NCI-H1436 (cell line): ENCODE data around the gene KRTAP4-16.
"Not testable (repeated sequence)": the region's sequence is repeated elsewhere in the genome, so short reads cannot be mapped to it uniquely, and the experiment has no call there.

Experiments used
- DNase-seq: peaks from one replicate; lab custom pipeline; 2025; lab: John Stamatoyannopoulos, UW

Gene KRTAP4-16

DNA sequence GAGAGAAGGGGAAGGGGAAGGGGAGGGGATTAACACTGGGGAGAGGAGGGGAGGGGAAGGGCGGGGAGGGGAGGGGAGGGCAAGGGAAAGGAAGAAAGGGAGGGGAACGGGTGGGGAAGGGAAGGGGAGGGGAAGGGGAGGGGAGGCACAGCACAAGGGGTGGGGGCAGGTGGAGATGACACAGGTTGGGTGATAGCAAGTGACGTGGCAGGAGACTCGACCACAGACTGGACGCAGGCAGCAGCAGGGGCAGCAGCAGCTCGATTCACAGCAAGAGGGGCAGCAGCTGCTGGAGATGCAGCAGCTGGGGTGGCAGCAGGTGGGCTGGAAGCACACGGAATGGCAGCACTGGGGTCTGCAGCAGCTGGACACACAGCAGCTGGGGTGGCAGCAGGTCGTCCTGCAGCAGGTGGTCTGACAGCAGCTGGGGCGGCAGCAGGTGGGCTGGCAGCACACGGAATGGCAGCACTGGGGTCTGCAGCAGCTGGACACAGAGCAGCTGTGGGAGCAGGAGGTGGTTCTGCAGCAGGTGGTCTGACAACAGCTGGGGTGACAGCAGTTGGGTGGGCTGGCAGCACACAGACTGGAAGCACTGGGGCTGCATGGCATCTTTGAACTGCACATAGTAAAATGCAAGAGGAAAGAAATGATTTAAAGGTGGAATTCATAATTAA is at the start of gene KRTAP4-16:
Gene KRTAP4-16, minus strand, starts transcription at position 624 of the 674 bp plus-strand sequence. Its CDS starts 0 bp downstream, at position 624.
- DNase-seq, result no peak

DNA sequence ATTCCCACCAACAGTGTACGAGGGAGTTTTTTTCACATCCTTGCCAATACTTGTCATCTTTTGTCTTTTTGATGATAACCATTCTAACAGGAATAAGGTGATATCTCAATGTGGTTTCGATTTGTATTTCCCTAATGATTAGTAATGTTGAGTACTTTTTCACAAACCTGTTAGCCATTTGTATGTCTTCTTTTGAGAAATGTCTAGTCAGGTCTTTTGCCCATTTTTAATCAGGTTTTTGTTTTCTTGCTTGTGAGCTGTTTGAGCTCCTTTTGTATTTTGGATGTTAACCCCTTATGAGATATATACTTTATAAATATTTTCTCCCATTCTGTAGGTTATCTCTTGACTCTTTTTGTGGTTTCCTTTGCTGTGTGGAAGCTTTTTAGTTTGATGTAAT is 49.5 kb upstream of the KRTAP4-16 start:
- DNase-seq, result no peak

DNA sequence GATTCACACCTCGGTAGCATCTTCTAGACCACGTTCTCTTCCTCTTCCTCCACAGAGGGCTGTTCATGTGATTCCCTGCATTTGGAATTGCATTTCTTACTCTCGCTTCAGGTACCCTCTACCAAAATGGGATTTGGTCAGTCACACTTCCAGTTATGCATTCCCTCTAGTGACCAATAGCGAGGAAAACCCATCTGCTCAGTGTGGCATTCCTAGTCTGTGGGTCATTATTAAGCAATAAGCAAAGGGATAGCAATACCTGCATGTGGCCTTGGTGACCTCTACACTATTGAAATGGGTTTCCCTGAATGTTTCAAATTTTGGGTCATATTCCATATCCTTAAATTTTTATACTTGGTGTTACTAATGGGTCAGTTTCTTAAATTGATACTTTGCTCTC is 48.0 kb upstream of the KRTAP4-16 start:
- DNase-seq, result no peak

DNA sequence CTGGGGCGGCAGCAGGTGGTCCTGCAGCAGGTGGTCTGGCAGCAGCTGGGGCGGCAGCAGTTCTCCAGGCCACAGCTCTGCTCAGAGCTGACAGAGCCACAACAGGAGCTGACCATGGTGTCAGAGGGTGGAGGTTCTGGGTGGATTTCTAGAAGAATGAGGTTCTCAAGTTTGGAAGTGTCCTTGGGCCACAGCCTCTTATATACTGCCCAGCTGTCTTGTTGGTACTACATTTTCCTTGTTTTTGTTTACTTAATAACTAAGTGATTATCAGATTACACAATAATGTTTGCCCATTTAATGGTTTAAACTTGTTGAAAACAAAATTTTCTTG is 47.6 kb upstream of the KRTAP4-16 start, which contains the start of gene KRTAP4-5:
Gene KRTAP4-5, minus strand, starts transcription at position 174 of the 334 bp plus-strand sequence. Its CDS starts 58 bp downstream, at position 116.
- no peak for DNase-seq

DNA sequence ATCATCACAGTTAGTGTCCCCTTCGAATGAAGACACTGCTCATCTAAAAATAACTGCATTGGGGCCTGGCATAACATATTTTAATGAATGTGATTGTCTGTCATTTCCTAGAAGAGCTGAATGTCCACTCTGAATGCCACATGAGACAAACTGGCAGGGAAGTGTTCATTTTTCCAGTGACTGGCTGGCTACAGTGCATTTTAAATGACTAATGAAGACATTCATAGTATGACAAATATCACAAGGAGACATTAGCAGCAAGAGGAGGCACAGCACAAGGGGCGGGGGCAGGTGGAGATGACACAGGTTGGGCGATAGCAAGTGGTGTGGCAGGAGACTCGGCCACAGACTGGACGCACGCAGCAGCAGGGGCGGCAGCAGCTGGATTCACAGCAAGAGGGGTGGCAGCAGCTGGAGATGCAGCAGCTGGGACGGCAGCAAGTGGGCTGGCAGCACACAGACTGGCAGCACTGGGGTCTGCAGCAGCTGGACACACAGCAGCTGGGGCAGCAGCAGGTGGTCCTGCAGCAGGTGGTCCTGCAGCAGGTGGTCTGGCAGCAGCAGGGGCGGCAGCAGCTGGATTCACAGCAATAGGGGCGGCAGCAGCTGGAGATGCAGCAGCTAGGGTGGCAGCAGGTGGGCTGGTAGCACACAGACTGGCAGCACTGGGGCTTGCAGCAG is 47.1 kb upstream of the KRTAP4-16 start:
- DNase-seq, result not testable (repeated sequence)

DNA sequence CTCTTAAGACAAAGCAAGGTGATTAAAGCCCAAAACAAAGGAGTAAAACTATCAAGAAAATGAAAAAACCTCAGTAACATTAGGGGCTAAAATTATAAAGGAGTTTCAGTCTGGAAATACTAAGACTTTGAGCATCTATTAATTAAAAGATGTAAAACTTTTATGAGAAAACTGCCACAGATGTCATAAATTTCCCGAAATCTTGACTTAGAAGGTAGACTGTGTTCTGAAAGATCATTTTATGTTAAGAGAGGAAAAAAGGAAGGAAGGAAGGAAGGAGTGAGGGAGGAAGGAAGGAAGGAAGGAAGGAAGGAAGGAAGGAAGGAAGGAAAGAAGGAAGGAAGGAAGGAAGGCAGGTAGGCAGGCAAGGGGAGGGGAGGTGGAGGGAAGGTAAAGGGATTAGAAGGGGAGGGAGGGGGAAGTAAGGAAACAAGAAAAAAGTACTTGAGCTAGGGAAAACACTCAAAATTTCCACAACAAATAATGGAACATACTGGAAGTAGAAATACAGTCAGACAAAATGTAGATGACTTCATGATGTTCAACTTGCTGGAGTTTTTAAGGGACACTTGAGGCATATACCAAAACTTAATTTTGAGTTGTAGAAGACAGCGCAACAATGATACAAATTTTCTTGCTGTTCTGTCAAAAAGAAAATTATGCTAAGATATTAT is 45.7 kb upstream of the KRTAP4-16 start:
- DNase-seq, result no peak

DNA sequence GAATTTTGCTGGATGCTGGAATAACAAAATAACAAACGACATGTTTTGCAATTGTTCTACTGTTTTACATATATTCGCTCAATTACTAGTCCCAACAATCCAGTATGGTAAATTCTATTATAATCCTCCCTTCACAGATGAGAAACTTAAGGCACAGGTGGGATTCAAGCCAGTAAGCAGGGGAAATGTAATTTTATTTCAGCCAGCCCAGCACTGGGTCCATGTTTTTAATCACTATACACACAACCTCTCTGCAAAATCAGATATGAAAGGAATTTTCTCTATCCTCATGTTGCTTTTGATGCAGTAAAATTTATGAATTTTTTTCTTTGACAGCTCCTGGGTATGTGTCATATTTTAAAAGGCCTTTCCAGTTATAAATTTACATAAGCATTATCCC is 43.3 kb upstream of the KRTAP4-16 start:
- no peak for DNase-seq

DNA sequence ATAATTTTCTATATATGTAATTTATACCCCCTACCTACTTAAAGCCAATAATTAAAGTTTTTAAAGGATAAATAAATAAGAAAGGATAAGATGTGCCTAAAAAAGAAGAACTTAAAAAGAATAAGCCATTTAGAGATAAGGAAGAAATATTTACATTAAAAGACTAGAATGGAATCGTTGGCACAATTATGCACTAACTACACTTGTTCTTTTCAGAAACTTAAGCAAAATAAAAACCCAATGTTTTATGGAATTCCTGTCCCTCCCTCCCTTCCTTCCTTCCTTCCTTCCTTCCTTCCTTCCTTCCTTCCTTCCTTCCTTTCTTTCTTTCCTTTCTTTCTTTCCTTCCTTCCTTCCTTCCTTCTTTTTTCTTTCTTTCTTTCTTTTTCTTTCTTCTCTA is 42.8 kb upstream of the KRTAP4-16 start:
- DNase-seq, result no peak

DNA sequence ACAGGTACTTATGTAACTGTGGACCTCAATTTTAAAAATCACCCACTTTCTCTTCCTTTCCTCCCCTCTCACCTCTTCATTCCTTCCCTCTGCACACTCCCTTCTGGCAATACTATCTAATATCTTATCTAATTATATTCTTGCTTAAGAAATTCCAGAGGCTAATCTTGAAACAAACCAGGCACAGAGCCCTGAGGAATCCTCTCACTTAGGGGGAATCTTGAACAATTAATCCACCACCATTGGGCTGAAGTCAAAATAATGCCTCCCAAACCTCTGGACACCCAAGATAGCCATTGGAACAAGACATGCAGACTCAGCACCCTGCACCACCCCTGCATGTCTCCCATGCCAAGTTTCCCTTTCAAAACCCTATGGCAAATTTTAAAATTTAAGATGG is 39.4 kb upstream of the KRTAP4-16 start:
- DNase-seq, result no peak

DNA sequence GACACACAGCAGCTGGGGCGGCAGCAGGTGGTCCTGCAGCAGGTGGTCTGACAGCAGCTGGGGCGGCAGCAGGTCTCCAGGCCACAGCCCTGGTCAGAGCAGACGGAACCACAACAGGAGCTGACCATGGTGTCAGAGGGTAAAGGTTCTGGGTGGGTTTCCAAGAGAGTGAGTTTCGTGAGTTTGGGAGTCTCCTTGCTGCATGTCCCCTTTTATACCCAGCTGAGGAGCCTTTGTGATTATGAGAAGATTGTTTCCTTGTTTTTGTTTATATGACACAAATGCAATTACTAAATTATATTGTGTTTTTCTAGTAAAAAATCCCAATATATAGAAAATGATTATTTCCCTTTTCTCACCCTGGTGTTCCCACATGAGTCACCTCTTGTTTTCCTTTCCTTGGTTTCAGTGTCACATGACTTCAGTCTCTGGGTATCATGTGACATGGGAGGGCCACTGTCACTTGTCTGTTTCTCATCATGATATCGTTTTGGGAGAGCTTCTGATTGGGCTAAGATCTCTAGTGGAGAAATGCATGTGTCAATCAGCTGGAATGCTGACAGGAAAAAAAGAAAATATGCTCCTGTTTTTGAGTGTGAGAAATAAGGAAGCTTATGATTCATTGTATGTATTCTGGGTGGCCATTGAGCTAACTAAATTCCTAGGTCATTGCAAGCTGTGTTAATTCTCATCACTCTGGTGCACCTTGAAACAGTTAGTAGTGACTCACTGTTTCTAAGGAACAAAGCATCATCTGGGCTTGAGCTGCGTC is 38.5 kb upstream of the KRTAP4-16 start, which contains the start of gene KRTAP4-6:
Gene KRTAP4-6, minus strand, starts transcription at position 185 of the 772 bp plus-strand sequence. Its CDS starts 57 bp downstream, at position 128.
- no peak for DNase-seq

DNA sequence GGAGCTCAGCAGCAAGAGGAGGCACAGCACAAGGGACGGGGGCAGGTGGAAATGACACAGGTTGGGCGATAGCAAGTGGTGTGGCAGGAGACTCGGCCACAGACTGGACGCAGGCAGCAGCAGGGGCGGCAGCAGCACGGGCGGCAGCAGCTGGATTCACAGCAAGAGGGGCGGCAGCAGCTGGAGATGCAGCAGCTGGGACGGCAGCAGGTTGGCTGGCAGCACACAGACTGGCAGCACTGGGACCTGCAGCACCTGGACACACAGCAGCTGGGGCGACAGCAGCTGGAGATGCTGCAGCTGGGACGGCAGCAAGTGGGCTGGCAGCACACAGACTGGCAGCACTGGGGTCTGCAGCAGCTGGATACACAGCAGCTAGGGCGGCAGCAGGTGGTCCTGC is 37.9 kb upstream of the KRTAP4-16 start:
- DNase-seq, result not testable (repeated sequence)

DNA sequence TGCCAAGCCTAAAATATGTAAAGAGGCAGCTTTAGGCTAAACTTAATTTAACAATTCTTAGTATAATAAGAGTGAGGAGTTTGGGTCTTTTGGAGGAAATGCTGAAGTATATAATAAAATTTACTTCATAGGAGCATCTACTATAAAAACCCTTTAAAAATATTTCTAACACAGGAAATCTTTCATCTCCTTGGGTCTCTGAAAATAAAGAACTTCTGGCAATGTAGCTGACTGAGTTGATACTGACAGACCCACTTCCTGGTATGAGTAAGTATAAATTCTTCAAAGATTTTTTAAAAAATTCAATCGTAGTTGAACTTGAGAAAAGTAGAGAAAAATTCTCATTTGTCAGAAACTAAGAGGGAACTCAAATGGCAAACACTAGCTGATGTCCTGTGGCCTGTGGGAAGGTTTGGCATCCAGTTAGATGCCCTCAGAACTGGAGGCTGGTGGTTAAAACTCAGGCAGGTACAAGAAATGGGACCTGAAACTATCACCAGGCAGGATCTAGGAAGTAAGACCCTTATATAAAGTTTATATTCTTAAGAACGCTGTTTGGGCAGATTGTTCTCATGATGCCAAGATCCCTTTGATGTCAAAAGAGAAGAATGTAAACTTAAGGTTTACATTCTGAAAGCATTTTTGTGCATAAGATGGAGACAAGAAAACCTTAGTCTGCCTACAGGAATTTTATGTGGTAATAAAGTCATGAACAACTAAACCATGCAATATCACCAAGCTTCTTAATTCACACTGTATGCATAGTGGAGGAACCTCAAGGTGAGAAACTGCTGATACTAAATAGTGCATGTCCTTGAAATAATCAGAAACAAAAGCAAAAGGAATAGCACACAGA is 32.1 kb upstream of the KRTAP4-16 start:
- no peak for DNase-seq

DNA sequence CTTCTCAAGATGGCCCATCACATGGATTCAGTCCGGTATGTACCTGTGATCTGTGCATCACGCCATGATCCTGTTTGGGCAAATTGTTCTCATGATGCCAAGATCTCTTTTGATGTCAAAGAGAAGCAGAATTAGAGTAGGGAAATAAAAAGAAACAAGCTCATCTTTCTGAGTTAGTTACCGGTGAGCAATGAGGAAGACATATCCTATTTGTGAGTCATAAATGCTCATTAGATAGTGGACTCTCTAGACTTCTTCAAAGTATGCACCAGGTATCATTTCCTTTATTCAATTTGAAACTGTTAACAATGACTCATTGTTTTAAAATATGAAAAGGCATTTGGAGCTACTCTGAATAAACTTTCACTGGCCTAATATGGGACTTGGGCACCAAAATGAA is 30.0 kb upstream of the KRTAP4-16 start:
- DNase-seq, result no peak

DNA sequence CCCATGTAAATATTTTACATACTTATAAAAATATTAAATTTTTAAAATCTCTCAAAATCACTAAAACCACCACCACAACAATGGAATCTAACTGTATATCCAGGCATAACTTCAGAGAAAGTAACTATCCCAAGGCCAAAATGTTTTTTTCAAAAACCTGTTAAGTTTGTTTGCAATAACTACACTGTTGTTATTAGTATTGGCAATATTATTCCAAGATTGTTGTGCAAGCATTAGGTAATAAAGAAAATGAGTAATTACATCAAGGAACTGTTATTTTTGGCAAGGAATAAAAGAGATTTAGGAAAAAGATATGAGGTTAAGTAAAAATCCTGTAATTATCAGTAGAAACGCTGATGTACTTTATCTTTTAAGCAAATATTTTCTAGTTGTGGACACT is 25.4 kb upstream of the KRTAP4-16 start:
- DNase-seq, result no peak

DNA sequence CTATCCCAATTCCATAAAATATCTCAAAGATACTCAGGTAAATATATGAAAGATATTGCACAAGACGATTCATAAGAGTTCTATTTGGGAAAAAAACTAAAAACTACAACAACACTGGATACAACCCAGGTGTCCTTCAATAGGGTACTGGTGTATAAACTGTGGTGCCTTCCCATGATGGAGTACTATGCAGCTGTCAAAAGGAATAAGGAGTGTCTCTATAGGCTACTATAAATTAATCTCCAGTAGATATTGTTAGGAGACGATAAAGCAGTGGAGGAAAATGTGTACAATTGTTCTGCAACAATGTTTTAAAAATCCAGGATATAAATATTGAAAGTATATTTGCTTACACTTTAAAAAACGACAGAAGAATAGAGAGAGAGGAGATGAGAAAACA is 24.4 kb upstream of the KRTAP4-16 start:
- no peak for DNase-seq

DNA sequence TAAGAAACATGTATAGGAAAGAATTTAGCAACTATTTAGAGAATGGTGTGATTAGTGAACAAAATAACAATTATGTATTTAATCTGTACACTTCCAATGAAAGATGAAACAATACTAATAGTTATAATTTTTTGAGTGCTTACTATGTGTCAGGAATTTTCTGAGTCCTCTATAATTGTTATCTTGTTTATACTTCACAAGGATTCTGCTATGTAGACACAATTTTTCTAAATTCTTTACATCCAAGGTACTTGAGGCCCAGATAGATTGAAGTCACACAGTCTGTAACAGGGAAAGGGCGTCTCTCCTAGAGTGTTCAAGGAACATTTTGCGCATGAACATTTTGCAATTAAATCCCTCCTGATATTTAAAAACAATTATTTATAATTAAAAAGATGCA is 23.1 kb upstream of the KRTAP4-16 start:
- DNase-seq, result no peak

DNA sequence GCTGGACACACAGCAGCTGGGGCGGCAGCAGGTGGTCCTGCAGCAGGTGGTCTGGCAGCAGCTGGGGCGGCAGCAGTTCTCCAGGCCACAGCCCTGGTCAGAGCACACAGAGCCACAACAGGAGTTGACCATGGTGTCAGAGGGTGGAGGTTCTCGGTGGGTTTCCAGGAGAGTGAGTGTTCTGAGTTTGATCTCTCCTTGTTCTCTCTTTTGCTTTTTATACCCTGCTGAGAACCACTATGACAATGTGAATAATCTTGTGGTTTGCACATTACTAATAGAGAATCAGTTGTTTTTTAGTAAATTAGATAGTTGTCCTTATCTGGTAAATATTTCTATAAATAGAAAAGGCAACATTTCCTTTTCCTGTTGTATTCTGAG is 22.0 kb upstream of the KRTAP4-16 start, which contains the start of gene KRTAP4-12:
Gene KRTAP4-12, minus strand, starts transcription at position 192 of the 381 bp plus-strand sequence. Its CDS starts 60 bp downstream, at position 132.
- not testable (repeated sequence) for DNase-seq

DNA sequence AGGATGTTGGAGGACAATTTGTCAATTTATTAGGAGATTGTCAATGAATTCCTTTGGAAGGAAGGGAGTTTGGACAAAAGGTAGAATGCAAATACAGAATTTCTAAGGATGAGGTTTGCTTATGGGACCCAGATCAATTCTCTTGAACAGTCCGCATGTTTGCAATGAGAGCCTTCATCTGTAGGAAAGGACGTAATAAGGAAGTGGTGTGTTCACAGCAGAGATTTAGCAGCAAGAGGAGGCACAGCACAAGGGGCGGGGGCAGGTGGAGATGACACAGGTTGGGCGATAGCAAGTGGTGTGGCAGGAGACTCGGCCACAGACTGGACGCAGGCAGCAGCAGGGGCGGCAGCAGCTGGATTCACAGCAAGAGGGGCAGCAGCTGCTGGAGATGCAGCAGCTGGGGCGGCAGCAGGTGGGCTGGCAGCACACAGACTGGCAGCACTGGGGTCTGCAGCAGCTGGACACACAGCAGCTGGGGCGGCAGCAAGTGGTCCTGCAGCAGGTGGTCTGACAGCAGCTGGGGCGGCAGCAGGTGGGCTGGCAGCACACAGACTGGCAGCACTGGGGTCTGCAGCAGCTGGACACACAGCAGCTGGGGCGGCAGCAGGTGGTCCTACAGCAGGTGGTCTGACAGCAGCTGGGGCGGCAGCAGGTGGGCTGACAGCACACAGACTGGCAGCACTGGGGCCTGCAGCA is 21.4 kb upstream of the KRTAP4-16 start:
- not testable (repeated sequence) for DNase-seq

DNA sequence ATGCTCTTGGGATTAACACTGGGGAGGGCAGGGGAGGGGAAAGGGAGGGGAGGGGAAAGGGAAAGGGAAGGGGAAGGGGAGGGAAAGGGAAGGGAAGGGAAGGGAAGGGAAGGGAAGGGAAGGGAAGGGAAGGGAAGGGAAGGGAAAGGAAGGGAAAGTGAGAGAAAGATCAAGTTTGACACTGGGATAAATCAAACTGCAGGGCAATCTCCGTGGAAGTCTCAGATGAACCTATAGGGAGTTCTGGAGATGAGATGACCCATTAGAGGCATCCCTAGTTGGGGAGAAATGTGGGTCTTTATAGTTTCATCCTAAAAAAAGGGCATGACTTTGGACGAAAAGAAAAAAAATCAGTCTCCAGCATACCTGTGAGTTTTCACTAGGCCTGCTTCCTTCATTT is 19.7 kb upstream of the KRTAP4-16 start:
- no peak for DNase-seq
